ENCODE results near the gene ZNF724.
A peak's percentile ranks its signal among the peaks of the same experiment; 100 is the strongest.
"Not testable (repeated sequence)": the region's sequence is repeated elsewhere in the genome, so short reads cannot be mapped to it uniquely, and the experiment has no call there.

Gene ZNF724

GRCh38 chr19:23249911-23250649 is at the start of gene ZNF724:
Gene ZNF724, minus strand, starts transcription at chr19:23250394. Its CDS starts 152 bp downstream, at chr19:23250242.
- H3K4me3 ChIP-seq (ENCODE audit: control insufficient read depth, low read depth, low read length), result peak within 1 kb of the TSS; percentile 82
- DNase-seq (ENCODE audit: low read depth), result peak; percentile 98
- TF ChIP-seq, protein P1, sequence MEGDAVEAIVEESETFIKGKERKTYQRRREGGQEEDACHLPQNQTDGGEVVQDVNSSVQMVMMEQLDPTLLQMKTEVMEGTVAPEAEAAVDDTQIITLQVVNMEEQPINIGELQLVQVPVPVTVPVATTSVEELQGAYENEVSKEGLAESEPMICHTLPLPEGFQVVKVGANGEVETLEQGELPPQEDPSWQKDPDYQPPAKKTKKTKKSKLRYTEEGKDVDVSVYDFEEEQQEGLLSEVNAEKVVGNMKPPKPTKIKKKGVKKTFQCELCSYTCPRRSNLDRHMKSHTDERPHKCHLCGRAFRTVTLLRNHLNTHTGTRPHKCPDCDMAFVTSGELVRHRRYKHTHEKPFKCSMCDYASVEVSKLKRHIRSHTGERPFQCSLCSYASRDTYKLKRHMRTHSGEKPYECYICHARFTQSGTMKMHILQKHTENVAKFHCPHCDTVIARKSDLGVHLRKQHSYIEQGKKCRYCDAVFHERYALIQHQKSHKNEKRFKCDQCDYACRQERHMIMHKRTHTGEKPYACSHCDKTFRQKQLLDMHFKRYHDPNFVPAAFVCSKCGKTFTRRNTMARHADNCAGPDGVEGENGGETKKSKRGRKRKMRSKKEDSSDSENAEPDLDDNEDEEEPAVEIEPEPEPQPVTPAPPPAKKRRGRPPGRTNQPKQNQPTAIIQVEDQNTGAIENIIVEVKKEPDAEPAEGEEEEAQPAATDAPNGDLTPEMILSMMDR (conservative IDR thresholded peaks at IDR 0.05; ENCODE audit: control insufficient read depth, insufficient read depth, low read depth, low read length), result no peak

DNA sequence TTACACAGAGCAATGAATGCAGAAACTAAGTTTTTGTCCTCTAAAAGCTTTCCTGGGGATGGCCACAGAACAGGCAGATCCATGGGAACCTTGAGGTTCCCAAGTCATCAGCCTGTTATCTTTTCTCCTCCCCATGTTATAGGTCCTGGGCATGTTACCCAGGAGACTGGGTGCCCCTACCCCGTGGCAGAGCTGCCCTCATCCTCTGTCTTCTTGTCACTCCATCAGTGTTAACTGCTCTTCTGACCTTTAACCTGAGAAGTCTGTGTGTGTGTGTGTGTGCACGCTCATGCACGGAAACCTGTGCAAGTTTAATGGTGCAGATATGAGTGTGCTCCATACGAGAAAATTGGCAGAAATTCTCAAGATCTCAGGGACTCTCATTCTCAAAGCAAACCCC is 43.9 kb upstream of the ZNF724 start:
- TF ChIP-seq, protein P1 (conservative IDR thresholded peaks at IDR 0.05; ENCODE audit: control insufficient read depth, insufficient read depth, low read depth, low read length), result no peak
- no peak overlapping the region for H3K4me3 ChIP-seq (ENCODE audit: control insufficient read depth, low read depth, low read length)

DNA sequence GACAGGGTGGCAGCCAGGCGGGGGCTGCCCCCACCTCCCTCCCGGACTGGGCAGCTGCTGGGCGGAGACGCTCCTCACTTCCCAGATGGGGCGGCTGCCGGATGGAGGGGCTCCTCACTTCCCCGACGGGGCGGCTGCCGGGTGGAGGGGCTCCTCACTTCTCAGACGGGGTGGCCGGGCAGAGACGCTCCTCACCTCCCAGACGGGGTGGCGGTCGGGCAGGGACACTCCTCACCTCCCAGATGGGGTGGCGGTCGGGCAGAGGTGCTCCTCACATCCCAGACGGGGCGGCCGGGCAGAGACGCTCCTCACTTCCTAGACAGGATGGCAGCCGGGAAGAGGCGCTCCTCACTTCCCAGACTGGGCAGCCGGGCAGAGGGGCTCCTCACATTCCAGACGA is 39.8 kb upstream of the ZNF724 start:
- H3K4me3 ChIP-seq (ENCODE audit: control insufficient read depth, low read depth, low read length); DNase-seq (ENCODE audit: low read depth): not testable (repeated sequence)

More for the DNA sequence above, 43.9 kb upstream of the ZNF724 start:
- DNase-seq (ENCODE audit: low read depth), result no peak

DNA sequence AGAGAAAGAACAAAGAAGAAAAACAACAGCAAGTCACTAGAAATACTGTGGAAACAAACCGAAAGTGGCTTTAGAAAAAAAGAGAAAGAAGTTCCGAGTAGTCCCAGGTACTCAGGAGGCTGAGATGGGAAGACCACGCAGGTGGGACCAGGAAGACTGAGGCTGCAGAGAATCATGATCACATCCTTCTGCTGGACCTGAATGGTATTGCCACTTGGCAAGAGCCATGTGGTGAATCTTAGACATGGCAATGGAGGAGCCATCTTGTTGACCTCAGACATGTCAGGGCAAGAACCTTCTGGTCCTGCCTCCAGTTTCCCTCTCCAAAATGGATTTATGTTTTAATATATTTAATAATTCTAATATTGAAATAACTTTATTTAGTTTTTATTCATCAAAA is 37.4 kb upstream of the ZNF724 start:
- DNase-seq (ENCODE audit: low read depth), result no peak
- TF ChIP-seq, protein P1 (conservative IDR thresholded peaks at IDR 0.05; ENCODE audit: control insufficient read depth, insufficient read depth, low read depth, low read length), result no peak
- H3K4me3 ChIP-seq (ENCODE audit: control insufficient read depth, low read depth, low read length), result no peak overlapping the region

DNA sequence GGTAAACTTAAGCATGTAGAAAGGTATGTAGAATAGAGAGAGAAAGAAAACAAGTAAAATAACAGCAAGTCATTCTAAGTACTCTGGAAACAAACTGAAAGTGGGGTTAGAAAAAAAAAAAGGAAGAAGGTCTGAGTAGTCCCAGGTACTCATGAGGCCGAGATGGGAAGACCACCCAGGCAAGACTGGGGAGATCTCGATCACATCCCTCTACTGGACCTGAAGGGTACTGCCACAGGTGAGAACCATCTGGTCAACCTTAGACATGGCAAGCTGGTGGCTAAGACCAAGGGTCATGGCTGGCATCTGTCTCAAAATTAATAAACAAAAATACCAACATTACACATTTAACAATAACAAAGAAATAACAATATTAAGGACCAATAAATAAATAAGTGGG is 36.3 kb upstream of the ZNF724 start:
- TF ChIP-seq, protein P1 (conservative IDR thresholded peaks at IDR 0.05; ENCODE audit: control insufficient read depth, insufficient read depth, low read depth, low read length), result peak; percentile 18
- no peak for DNase-seq (ENCODE audit: low read depth)
- no peak overlapping the region for H3K4me3 ChIP-seq (ENCODE audit: control insufficient read depth, low read depth, low read length)

- TF ChIP-seq, protein P1 (conservative IDR thresholded peaks at IDR 0.05; ENCODE audit: control insufficient read depth, insufficient read depth, low read depth, low read length), result no peak
- H3K4me3 ChIP-seq (ENCODE audit: control insufficient read depth, low read depth, low read length), result no peak overlapping the region
- DNase-seq (ENCODE audit: low read depth), result no peak
Measured at GRCh38 chr19:23285948-23286347, 35.8 kb upstream of the ZNF724 start.

DNA sequence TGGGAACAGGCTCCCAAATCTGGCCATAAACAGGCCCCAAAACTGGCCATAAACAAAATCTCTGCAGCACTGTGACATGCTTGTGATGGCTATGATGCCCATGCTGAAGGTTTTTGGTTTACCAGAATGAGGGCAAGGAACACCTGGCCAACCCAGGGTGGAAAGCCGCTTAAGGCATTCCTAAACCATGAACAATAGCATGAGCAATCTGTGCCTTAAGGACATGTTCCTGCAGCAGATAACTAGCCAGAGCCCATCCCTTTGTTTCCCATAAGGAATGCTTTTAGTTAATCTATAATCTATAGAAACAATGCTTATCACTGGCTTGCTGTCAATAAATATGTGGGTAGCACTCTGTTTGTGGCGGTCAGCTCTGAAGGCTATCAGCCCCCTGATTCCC is 35.1 kb upstream of the ZNF724 start:
- not testable (repeated sequence) for H3K4me3 ChIP-seq (ENCODE audit: control insufficient read depth, low read depth, low read length); DNase-seq (ENCODE audit: low read depth)

GRCh38 chr19:23283925-23284324 is 33.7 kb upstream of the ZNF724 start:
- peak; percentile 37 for DNase-seq (ENCODE audit: low read depth)
- H3K4me3 ChIP-seq (ENCODE audit: control insufficient read depth, low read depth, low read length), result no peak overlapping the region
- TF ChIP-seq, protein P1 (conservative IDR thresholded peaks at IDR 0.05; ENCODE audit: control insufficient read depth, insufficient read depth, low read depth, low read length), result peak; percentile 43
